Left renal cortex interstitium (tissue), 4 donors: ENCODE results near the gene DNAH9. TPM values are rescaled to one million over a fixed set of nuclear protein-coding genes. Genes with fewer than 3 reads are reported as not detected.

ENCODE experiments used
- DNase-seq, 4 donors: peaks; one replicate each; pipeline ENCODE4 v3.0.0-alpha.2; 2013; ENCODE audit warnings: low read depth in 4 of 4, low spot score in 2 of 4, missing footprints in 1 of 4
- polyA plus RNA-seq, 4 donors: library from polyadenylated mRNA; unstranded; fragments of 120-200 nt; gene quantifications; one replicate each; pipeline ENCODE4 v1.2.1, GENCODE V29; 2013; ENCODE audit not compliant: insufficient read length in 4 of 4

DNAH9 gene
- 10 to 100 TPM in 1 of 4 donors, 1 to 10 TPM in 3; 4.3 to 10.4 (median 5.5) TPM for polyA plus RNA-seq

GRCh38 chr17:11598274-11599221 lies at the start of gene DNAH9:
DNAH9 (plus strand) TSS chr17:11598470; CDS start chr17:11598499, 29 bp downstream.
- peak; percentile 77 to 96 (median 88) for DNase-seq

- DNase-seq: no peak
Measured at GRCh38 chr17:11550431-11550830, 47.8 kb upstream of the DNAH9 start.

- DNase-seq: no peak
Measured at GRCh38 chr17:11551442-11551841, 46.8 kb upstream of the DNAH9 start.

GRCh38 chr17:11553135-11553534 lies 45.1 kb upstream of the DNAH9 start:
- no peak for DNase-seq

- DNase-seq: no peak
Measured at GRCh38 chr17:11554042-11554441, 44.2 kb upstream of the DNAH9 start.

- no peak for DNase-seq
Measured at GRCh38 chr17:11554542-11554941, 43.7 kb upstream of the DNAH9 start.

- no peak for DNase-seq
Measured at GRCh38 chr17:11555530-11555929, 42.7 kb upstream of the DNAH9 start.

- DNase-seq: no peak
Measured at GRCh38 chr17:11557727-11558452, 40.4 kb upstream of the DNAH9 start.

GRCh38 chr17:11558681-11559234 lies 39.5 kb upstream of the DNAH9 start:
- DNase-seq: no peak

GRCh38 chr17:11559601-11560000 lies 38.7 kb upstream of the DNAH9 start:
- DNase-seq: no peak

- no peak for DNase-seq
Measured at GRCh38 chr17:11561281-11561680, 37.0 kb upstream of the DNAH9 start.

- DNase-seq: no peak
Measured at GRCh38 chr17:11561702-11562101, 36.6 kb upstream of the DNAH9 start.

GRCh38 chr17:11564589-11565380 lies 33.5 kb upstream of the DNAH9 start:
- DNase-seq: no peak

GRCh38 chr17:11565591-11565990 lies 32.7 kb upstream of the DNAH9 start:
- DNase-seq: no peak

- DNase-seq: no peak
Measured at GRCh38 chr17:11578998-11579397, 19.3 kb upstream of the DNAH9 start.

- no peak for DNase-seq
Measured at GRCh38 chr17:11580677-11581076, 17.6 kb upstream of the DNAH9 start.

GRCh38 chr17:11582217-11582616 lies 16.1 kb upstream of the DNAH9 start:
- DNase-seq: no peak

- DNase-seq: no peak
Measured at GRCh38 chr17:11583306-11583992, 14.8 kb upstream of the DNAH9 start.

- no peak for DNase-seq
Measured at GRCh38 chr17:11589716-11590115, 8.6 kb upstream of the DNAH9 start.

- DNase-seq: no peak
Measured at GRCh38 chr17:11601661-11602060, 3.4 kb downstream of the DNAH9 start.
